Anterior cingulate cortex (tissue), 58 donors: ENCODE results near the gene MYL6.
"Not testable (repeated sequence)": the region's sequence is repeated elsewhere in the genome, so short reads cannot be mapped to it uniquely, and the experiment has no call there.

Experiments
- DNase-seq, 58 donors: peaks; one replicate each; lab custom pipeline; 2025; lab: John Stamatoyannopoulos, UW

The MYL6 gene

GRCh38 chr12:56154818-56155217, 3.3 kb upstream of the MYL6 start:
- no peak for DNase-seq

GRCh38 chr12:56155256-56155845, 2.8 kb upstream of the MYL6 start:
- no peak for DNase-seq

GRCh38 chr12:56156464-56157200, 1.5 kb upstream of the MYL6 start:
- not testable (repeated sequence) for DNase-seq

- DNase-seq = peak in 46 of 58 donors; percentile 5 to 84 (median 59)
Measured at GRCh38 chr12:56157201-56158028, 744 bp upstream of the MYL6 start.

GRCh38 chr12:56158926-56159461, 835 bp downstream of the MYL6 start:
- peak in 39 of 58 donors; percentile 12 to 58 (median 25) for DNase-seq

- peak in 1 of 58 donors; percentile 30 for DNase-seq
Measured at GRCh38 chr12:56159482-56160192, 1.5 kb downstream of the MYL6 start.

GRCh38 chr12:56160193-56160763, 2.1 kb downstream of the MYL6 start:
- no peak for DNase-seq

GRCh38 chr12:56160894-56161689, 2.9 kb downstream of the MYL6 start:
- DNase-seq = no peak

- DNase-seq = no peak
Measured at GRCh38 chr12:56161690-56162351, 3.7 kb downstream of the MYL6 start.

- no peak for DNase-seq
Measured at GRCh38 chr12:56162468-56163290, 4.5 kb downstream of the MYL6 start.

- no peak for DNase-seq
Measured at GRCh38 chr12:56163533-56164344, 5.6 kb downstream of the MYL6 start.

- no peak for DNase-seq
Measured at GRCh38 chr12:56164345-56164729, 6.2 kb downstream of the MYL6 start.

- DNase-seq = no peak
Measured at GRCh38 chr12:56165369-56165768, 7.2 kb downstream of the MYL6 start.

GRCh38 chr12:56169229-56169759, 11.1 kb downstream of the MYL6 start:
- no peak for DNase-seq

GRCh38 chr12:56172839-56173238, 14.7 kb downstream of the MYL6 start:
- DNase-seq = no peak

- DNase-seq = no peak
Measured at GRCh38 chr12:56178347-56178746, 20.2 kb downstream of the MYL6 start.

GRCh38 chr12:56186957-56187356, 28.8 kb downstream of the MYL6 start:
- DNase-seq = no peak
